GM19035 (cell line): ENCODE data around the gene ATRN.
"Not testable (repeated sequence)": the region's sequence is repeated elsewhere in the genome, so short reads cannot be mapped to it uniquely, and the experiment has no call there.

Experiments
- ATAC-seq: cut with Tn5 transposase; IDR thresholded peaks from one replicate; pipeline ENCODE4 v1.9.1; 2021; ENCODE audit not compliant: unreplicated experiment

ATRN gene

DNA sequence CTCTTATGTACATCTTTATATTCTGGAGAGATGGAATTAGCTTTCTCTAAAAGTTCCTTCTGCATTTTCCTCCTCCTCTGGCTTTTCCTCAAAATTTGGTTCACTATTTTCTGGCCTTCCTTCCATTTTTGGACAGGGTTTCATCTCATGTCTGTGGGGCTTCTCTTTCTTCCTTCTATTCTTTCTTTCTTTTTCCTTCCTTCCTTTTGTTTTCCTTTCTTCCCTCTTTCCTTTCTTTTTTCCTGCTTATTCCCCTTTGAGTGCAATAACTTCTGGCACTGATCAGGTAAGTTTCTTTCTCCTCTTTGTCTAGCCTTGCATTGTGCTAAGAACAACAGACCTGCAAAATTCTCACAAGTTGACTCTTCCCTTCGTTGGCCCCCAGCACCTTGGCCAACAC lies 5.5 kb upstream of the ATRN start:
- no peak for ATAC-seq

DNA sequence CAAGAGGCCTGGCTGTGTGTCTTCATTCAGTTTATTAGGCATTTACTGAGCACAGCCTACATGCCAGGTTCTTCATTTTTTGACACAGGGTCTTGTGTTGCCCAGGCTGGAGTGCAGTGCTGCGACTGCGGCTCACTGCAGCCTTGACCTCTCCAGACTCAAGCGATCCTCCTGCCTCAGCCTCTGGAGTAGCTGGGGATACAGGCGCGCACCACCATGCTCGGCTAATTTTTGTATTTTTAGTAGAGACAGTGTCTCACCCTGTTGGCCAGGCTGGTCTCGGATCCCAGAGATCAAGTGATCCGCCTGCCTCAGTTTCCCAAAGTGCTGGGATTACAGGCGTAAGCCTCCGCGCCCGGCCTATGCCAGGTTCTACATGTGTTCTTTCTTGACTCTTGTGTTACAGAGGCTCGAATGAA lies 601 bp upstream of the ATRN start:
- no peak for ATAC-seq

DNA sequence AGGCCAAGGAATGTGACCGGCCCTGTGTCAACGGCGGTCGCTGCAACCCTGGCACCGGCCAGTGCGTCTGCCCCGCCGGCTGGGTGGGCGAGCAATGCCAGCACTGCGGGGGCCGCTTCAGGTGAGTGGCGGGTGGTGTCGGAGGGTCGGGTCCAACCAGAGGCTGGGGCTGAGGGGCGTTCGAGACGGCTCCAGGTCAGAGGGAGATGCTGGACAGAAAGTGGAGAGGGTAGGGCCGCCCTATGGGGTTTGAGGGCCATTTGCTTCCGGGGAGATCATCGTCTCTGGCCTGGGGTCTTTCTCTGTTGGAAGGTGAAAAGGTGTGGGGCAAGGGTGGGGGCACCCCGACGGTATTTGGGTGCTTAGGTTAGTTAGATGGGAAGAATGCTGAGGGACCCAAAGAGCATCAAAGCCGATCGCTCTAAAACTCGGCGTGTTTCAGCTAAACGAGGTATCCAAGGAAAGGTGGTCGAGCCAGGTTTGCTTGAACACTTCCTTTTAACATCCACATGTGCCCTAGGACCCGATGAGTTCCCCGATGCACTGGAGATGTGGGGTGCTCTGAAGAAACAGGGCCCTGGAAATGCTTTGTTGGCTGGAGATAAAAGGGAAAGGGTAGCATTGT lies 691 bp downstream of the ATRN start:
- no peak for ATAC-seq

DNA sequence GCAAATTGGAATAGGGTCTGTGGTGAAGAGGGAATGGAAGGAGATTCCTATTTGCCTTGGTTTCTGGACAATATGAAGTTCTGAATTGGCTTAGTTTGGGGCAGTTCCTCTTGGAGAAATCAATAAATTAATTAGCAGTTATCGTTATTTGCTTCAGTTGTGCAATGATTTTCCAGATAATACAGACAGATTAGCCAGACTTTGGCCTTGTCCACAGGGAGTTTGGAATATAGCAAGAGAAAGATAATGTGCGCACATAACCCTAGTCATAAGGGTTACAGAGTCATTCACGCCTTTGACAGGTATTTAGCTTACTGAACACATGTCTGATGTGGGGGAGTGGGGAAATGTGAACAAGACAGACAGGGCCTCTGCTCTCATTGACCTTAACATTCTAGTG lies 1.3 kb downstream of the ATRN start:
- ATAC-seq: no peak

DNA sequence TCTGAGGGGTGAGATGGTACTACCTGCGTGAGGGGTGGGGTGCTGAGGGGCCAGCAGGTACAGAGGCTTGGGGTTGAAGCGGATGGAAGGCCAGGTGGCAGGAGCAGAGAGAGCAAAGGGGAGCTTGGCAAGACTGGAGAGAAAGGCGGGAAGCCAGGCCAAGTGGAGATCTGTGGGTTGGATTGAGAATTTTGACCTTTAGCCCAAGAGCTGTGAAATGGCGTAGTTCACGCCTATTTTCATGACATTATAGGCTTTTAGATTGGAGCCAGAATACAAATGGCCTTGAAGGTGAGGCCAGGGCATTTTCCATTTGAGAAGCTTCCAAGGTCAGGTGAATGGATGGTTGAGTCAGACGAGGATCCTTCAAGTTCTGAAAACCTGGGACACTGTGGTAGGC lies 2.5 kb downstream of the ATRN start:
- no peak for ATAC-seq

DNA sequence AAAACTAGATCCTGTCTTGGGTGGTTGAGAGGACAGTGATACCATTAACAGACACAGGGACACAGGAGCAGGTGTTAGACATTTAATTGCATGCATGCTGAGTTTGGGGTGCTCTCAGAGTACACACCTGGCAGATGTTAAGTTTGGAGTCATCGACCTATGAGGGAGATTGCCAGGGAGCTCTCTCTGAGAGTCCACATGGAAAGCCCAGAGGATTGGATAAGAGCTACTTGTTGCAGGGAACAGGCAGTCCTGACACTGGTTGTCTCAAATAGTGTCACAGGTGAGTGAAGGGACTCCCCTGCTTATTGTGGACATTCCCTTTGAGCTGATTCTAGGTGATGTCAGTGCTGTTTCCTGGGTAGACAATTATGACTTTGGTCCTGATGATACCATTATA lies 3.1 kb downstream of the ATRN start:
- no peak for ATAC-seq

DNA sequence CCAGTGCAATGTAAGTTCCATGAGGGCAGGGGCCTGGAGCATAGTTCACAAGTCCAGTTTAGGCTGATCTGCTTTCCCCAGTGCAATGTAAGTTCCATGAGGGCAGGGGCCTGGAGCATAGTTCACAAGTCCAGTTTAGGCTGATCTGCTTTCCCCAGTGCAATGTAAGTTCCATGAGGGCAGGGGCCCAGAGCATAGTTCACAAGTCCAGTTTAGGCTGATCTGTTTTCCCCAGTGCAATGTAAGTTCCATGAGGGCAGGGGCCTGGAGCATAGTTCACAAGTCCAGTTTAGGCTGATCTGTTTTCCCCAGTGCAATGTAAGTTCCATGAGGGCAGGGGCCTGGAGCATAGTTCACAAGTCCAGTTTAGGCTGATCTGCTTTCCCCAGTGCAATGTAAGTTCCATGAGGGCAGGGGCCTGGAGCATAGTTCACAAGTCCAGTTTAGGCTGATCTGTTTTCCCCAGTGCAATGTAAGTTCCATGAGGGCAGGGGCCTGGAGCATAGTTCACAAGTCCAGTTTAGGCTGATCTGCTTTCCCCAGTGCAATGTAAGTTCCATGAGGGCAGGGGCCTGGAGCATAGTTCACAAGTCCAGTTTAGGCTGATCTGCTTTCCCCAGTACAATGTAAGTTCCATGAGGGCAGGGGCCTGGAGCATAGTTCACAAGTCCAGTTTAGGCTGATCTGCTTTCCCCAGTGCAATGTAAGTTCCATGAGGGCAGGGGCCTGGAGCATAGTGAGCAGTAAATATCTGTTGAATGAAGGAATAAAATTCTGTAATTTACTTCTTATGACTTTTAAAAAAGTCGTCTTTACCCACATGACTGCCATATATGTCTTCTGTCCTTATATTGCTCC lies 6.4 kb downstream of the ATRN start:
- not testable (repeated sequence) for ATAC-seq

DNA sequence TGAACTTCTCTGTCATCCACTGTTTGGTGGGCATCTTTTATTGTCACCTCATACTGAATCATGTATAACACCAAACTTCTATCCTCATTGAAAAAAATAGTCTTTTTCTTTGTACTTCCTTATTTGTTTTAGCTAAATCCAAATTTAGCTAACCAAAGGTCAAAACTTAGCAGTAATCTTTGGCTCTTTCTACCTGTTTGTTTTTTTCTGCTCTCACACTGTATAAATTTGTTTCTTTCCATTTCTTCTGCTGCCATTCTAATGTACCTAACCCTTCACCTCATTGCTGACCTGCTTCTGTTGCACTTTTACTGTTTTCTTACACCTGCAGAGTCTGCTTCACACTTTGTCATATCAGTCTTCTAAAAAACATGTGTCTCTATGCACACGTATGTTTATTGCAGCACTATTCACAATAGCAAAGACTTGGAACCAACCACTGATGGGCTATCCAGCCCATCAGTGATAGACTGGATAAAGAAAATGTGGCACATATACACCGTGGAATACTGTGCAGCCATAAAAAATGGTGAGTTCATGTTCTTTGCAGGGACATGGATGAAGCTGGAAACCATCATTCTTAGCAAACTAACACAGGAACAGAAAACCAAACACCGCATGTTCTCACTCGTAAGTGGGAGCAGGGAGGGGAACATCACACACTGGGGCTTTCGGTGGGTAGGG lies 7.2 kb downstream of the ATRN start:
- ATAC-seq: no peak

DNA sequence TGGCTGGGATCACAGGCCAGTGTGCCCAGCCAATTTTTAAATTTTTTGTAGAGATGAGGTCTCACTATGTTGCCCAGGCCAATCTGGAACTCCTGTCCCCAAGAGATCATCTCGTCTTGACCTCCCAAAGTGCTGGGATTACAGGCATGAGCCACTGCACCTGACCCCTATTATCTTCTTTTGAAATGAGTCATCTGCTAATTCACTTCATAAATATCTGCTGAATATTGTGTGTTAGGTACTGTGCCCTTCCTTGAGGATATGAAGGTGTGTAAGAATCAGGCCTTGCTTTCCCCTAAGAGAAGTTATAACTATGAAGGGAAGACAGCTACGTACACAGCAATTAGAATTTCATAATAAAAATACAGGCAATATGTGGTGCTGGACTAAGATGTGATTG lies 8.2 kb downstream of the ATRN start:
- ATAC-seq: no peak

DNA sequence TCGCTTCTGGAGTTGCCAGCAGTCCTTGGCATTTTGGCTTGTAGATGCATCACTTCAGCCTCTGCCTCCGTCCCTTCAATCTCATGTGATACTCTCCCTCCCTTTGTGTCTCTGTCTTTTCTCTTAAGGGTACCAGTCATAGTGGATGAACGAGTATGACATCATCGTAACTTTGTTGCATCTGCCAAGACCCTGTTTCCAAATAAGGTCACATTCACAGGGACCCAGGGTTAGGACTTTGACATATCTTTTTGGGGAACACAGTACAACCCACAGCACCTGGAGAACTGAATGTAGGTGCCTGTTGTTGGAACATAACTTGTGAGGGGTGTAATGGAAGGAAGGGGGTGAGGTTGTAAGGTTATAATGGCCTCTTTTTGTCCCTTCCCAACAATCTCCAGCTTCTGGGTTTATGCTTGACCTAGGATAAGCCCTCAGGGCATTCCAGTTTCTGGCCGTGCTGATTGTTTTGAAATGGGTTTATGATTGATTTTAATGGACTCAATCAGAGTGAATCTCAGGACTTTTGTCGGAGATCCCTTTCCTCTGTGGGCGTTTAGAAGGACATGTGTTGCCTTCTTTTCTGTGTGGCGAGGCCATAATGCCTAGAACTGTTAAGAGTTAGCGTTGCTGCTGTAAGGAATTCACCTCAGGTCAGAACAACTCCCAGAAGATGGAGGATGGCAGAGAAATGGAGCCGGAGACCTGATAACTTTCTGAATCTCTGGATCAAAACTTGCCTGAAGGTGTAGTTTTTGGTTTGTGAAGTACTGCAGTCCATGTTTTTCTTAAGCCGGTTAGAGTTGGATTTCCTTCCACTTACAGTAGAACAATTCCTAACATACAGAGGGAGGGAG lies 9.2 kb downstream of the ATRN start:
- no peak for ATAC-seq

DNA sequence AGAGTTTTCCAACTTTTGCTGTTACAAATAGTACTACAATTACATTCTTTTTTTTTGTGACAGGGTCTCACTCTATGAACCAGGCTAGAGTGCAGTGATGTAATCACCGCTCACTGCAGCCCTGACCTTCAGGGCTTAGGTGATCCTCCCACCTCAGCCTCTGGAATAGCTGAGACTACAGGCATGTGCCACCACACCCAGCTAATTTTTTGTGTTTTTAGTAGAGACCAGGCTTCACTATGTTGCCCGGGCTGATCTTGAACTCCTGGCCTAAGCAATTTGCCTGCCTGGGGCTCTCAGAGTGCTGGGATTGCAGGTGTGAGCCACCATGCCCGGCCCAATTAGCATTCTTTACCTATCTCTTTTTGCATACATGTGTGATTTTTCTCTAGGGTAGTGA lies 12.5 kb downstream of the ATRN start:
- ATAC-seq: no peak

DNA sequence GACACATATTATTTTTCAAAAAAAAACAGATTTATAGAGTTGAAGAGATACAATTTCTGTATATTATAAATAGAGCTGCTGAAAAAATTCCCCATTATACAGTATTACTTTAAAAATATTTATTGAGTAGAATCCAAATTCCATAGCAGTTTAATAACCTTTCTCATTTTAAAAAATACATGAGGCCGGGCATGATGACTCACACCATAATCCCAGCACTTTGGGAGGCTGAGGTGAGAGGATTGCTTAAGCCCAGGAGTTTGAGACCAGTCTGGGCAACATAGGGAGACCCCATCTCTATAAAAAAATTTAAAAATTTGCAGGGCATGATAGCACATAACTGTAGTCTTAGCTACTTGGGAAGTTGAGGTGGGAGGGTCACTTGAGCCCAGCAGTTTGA lies 13.0 kb downstream of the ATRN start:
- ATAC-seq: no peak

DNA sequence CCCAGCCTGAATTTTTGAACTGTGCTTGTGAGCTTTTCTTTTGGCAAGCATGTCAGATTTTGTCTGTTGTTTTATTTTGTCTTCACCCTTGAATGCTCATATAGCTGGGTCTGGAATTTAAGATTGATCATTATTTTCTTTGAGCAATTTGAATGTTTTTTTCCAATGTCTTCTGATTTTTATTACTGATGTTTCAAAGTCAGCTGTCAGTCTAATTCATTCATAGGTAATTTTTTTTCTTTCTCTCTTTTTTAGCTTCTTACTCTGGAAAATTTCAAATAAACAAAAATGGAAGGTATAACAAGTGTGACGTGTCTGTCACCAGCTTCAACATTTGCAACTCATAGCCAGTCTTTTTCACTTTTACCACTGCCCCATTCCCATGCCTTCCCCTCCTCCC lies 15.1 kb downstream of the ATRN start:
- no peak for ATAC-seq

DNA sequence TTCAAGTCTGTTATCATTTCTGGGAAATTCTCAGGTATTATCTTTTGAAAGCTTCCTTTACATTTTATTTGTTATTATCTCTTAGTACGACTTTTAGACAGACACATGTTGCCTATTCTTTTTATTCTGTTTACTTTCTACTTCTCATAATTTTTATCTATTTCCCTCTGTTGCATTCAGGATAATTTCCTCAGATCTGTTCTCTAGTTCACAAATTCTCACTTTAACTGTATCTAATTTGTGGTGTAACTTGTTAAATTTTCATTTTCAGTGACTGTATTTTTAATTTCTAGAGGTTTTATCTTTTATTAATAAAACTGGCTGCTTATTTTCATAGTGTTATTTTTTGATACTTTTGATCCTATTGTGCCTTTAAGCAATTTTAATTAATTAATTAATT lies 16.0 kb downstream of the ATRN start:
- ATAC-seq: no peak

DNA sequence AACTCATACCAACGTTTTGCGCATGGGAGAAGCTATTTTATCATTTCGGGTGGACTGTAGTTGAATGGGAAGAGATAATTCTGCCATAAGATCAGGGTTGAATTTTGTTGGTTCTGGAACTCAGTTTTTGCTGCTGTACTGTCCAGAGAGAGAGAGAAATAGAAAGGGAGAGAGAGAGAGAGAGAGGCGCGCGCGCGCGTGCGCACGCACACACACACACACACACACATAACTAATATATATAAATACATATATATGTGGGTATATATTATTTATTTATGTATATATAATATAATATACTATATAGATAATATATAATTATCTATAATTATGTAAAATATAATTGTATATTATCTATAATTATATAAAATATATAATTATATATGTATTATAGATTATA lies 21.9 kb downstream of the ATRN start:
- ATAC-seq: no peak

DNA sequence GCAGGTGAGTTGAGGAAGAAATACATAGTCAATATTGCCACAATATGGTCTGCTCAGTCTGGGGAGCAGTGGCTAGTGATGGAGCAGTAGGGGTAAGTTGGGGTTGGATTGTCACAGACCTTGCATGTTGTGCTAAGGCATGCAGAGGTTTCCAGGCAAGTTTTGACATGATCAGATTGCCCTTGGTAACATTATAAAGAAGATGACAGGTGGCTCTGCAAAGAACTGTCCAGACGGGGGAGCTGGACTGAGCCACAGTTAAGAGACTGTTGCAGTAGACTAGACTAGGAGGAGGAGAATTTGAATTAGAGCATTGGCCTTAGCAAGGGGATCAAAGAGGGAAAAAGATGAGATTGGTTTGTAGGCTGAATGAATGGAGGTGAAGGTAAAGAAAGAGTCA lies 23.4 kb downstream of the ATRN start:
- ATAC-seq: no peak

DNA sequence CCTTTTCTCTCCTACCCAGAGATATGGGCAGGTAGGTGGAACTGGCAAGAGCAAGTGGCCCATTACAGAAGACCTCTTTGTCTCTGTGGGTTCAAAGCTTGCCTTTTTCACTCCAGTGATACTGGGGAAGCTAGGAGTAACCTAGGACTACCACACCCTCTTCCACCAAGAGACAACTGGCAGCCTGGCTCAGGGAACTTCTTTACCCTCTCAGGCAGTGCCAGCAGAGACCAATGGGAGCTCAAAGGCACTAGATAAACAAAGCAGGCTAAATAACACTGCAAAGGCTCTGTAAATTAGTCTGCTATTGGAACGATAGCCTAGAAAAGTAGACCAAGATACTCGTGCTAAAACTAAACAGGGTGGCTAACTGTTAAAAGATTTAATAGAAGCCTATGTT lies 32.1 kb downstream of the ATRN start:
- ATAC-seq: no peak

DNA sequence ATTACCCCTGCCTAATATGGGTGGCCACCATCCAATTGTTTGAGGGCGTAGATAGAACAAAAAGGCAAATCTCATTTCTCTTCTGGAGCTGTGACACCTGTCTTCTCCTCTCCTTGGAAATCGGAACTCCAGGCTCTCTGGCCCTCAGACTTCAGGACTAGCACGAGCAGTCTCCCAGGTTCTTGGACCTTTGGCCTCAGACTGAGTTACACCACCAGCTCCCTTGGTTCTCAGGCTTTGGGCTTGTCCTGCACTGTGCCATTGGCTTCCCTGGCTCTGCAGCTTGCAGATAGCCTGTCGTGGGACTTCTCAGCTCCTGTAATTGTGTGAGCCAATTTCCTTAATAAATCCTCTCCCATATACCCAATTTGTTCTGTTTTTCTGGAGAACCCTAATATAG lies 34.3 kb downstream of the ATRN start:
- ATAC-seq: no peak

DNA sequence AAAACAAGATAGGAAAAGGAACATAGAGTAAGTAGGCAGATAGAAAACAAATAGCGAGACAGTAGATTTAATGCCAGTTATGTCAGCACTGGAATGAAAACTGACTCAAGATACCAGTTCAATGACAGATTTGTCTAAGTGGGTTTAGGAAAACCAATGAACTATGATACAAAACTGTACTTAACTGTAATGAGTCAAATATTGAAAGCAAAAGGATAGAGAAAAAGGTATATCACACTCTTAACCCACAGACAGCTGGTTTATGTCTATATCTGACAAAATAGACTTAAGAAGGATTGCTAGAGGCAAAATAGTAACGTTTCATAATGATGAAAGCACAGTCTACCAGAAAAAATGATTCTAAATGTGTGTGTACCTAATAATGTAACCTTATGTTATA lies 38.2 kb downstream of the ATRN start:
- ATAC-seq: no peak

DNA sequence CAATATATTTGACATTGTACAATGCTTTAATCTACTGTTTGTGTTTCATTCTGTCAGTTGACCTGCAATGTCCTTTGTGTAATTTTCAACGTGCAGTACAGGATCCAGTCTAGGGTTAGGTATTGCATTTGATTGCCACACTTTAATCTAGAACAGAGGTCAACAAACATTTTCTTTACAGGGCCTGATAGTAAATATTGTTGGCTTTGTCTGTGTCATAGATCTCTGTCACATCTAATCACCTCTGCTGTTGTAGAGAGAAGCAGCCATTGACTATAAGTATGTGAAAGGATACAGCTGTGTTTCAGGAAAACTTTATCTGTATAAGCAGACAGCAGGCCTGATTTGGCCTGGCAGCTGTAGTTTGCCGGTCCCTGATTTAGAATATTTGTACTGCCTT lies 39.3 kb downstream of the ATRN start:
- no peak for ATAC-seq

DNA sequence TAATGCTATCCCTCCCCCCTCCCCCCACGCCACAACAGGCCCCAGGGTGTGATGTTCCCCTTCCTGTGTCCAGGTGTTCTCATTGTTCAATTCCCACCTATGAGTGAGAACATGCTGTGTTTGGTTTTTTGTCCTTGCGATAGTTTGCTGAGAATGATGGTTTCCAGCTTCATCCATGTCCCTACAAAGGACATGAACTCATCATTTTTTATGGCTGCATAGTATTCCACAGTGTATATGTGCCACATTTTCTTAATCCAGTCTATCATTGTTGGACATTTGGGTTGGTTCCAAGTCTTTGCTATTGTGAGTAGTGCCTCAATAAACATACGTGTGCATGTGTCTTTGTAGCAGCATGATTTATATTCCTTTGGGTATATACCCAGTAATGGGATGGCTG lies 41.4 kb downstream of the ATRN start:
- not testable (repeated sequence) for ATAC-seq
